HepG2 (cell line): ENCODE results near the gene SYAP1. TPM values are rescaled to one million over a fixed set of nuclear protein-coding genes. Genes with fewer than 3 reads are reported as not detected.
A peak's percentile ranks its signal among the peaks of the same experiment; 100 is the strongest.

Experiments used
- KAT8 ChIP-seq: IDR thresholded peaks from 2 replicates; pipeline ENCODE4 v1.6.1; 2016; ENCODE audit warnings: missing genetic modification reagents, missing compliant biosample characterization
- MAF1 ChIP-seq: sonication (generic); formaldehyde crosslinking; IDR thresholded peaks from 2 replicates; pipeline ENCODE4 v1.5.0; 2020; ENCODE audit warnings: missing genetic modification reagents, borderline replicate concordance
- ONECUT2 ChIP-seq: sonication (generic); formaldehyde crosslinking; IDR thresholded peaks from 2 replicates; pipeline ENCODE4 v1.4.0; 2020; ENCODE audit warnings: missing genetic modification reagents
- RARG ChIP-seq: sonication (generic); formaldehyde crosslinking; IDR thresholded peaks from 2 replicates; pipeline ENCODE4 v1.4.0; 2020; ENCODE audit warnings: low read depth, mild to moderate bottlenecking, missing genetic modification reagents
- RCOR2 ChIP-seq: IDR thresholded peaks from 2 replicates; pipeline ENCODE4 v1.6.1; 2016; ENCODE audit warnings: missing biosample characterization, missing genetic modification reagents
- RFXANK ChIP-seq: IDR thresholded peaks from 2 replicates; pipeline ENCODE4 v1.6.1; 2016
- RFXAP ChIP-seq: sonication (generic); formaldehyde crosslinking; IDR thresholded peaks from 2 replicates; pipeline ENCODE4 v1.4.0; 2020; ENCODE audit warnings: missing genetic modification reagents, borderline replicate concordance
- U2AF1 ChIP-seq: fragments of 200-400 bp; formaldehyde crosslinking; optimal IDR thresholded peaks from 2 replicates; pipeline ENCODE3; 2017; ENCODE audit warnings: mild to moderate bottlenecking, low read depth, low read length
- ZC3H13 ChIP-seq: sonication (generic); formaldehyde crosslinking; IDR thresholded peaks from 2 replicates; pipeline ENCODE4 v1.8.1; 2023; ENCODE audit warnings: mild to moderate bottlenecking, missing genetic modification reagents, moderate library complexity
- ZKSCAN5 ChIP-seq: sonication (generic); formaldehyde crosslinking; IDR thresholded peaks from 2 replicates; pipeline ENCODE4 v1.5.1; 2020; ENCODE audit warnings: mild to moderate bottlenecking, missing genetic modification reagents
- ZNF138 ChIP-seq: sonication (generic); formaldehyde crosslinking; IDR thresholded peaks from 2 replicates; pipeline ENCODE4 v1.5.0; 2020; ENCODE audit warnings: mild to moderate bottlenecking, low read depth, missing genetic modification reagents
- ZNF556 ChIP-seq: sonication (generic); formaldehyde crosslinking; IDR thresholded peaks from 2 replicates; pipeline ENCODE4 v1.4.0; 2020; ENCODE audit warnings: mild to moderate bottlenecking, missing genetic modification reagents, borderline replicate concordance
- ZNF605 ChIP-seq: sonication (generic); formaldehyde crosslinking; IDR thresholded peaks from 2 replicates; pipeline ENCODE4 v1.8.0; 2022; ENCODE audit warnings: mild to moderate bottlenecking, missing genetic modification reagents
- ZNF749 ChIP-seq: sonication (generic); formaldehyde crosslinking; IDR thresholded peaks from 2 replicates; pipeline ENCODE4 v1.8.0; 2022; ENCODE audit warnings: mild to moderate bottlenecking, missing genetic modification reagents, moderate library complexity, borderline replicate concordance
- ZSCAN9 ChIP-seq: IDR thresholded peaks from 2 replicates; pipeline ENCODE4 v1.6.1; 2016; ENCODE audit warnings: borderline replicate concordance
- polyA plus RNA-seq, 8 experiments: library from polyadenylated mRNA; depleted of rRNA in 3 of 8; stranded (reverse) in 7 of 8; unstranded in 1 of 8; fragments of >200 nt; fragmentation: Illumina TruSeq in 4 of 8; extraction: Trizol in 4 of 8; gene quantifications; 2 replicates each; pipeline versions ENCODE4 v1.2.1 to v1.2.3, GENCODE V29; 2011 to 2016; ENCODE audit warnings: low read depth in 4 of 8, missing spikeins in 1 of 8, mixed read lengths in 1 of 8; ENCODE audit not compliant: insufficient read depth in 1 of 8
- total RNA-seq, 5 experiments: library from RNA; depleted of rRNA; stranded (reverse); fragments of >200 nt; fragmentation: Illumina TruSeq; extraction: Trizol; gene quantifications; 2 replicates each; pipeline ENCODE4 v1.2.3, GENCODE V29; 2016; ENCODE audit warnings: low read depth in 1 of 5
- TF ChIP-seq, protein P1 (sequence below): sonication (generic); formaldehyde crosslinking; IDR thresholded peaks from 2 replicates; pipeline ENCODE4 v1.5.1; 2020; ENCODE audit warnings: mild to moderate bottlenecking, moderate library complexity, missing genetic modification reagents
- TF ChIP-seq, protein P2 (sequence below): sonication (generic); formaldehyde crosslinking; IDR thresholded peaks from 2 replicates; pipeline ENCODE4 v1.5.1; 2020; ENCODE audit warnings: missing genetic modification reagents, mild to moderate bottlenecking, borderline replicate concordance
- TF ChIP-seq, protein P3 (sequence below): sonication (generic); formaldehyde crosslinking; IDR thresholded peaks from 2 replicates; pipeline ENCODE4 v1.4.0; 2020; ENCODE audit warnings: missing genetic modification reagents
- TF ChIP-seq, protein P4 (sequence below): sonication (generic); formaldehyde crosslinking; IDR thresholded peaks from 2 replicates; pipeline ENCODE4 v1.5.1; 2020; ENCODE audit warnings: mild to moderate bottlenecking, missing genetic modification reagents, borderline replicate concordance
- TF ChIP-seq, protein P5 (sequence below): sonication (generic); formaldehyde crosslinking; IDR thresholded peaks from 2 replicates; pipeline ENCODE4 v1.8.0; 2022; ENCODE audit warnings: low read depth, missing genetic modification reagents
- TF ChIP-seq, protein P6 (sequence below): sonication (generic); formaldehyde crosslinking; IDR thresholded peaks from 2 replicates; pipeline ENCODE4 v1.4.0; 2020; ENCODE audit warnings: missing genetic modification reagents

Gene SYAP1
- total and polyA plus RNA-seq, 2 of the 13 experiments (the other 11 are each of a cell fraction or from before 2014, with no cell fraction given), result 4.9 to 18.5 TPM

DNA sequence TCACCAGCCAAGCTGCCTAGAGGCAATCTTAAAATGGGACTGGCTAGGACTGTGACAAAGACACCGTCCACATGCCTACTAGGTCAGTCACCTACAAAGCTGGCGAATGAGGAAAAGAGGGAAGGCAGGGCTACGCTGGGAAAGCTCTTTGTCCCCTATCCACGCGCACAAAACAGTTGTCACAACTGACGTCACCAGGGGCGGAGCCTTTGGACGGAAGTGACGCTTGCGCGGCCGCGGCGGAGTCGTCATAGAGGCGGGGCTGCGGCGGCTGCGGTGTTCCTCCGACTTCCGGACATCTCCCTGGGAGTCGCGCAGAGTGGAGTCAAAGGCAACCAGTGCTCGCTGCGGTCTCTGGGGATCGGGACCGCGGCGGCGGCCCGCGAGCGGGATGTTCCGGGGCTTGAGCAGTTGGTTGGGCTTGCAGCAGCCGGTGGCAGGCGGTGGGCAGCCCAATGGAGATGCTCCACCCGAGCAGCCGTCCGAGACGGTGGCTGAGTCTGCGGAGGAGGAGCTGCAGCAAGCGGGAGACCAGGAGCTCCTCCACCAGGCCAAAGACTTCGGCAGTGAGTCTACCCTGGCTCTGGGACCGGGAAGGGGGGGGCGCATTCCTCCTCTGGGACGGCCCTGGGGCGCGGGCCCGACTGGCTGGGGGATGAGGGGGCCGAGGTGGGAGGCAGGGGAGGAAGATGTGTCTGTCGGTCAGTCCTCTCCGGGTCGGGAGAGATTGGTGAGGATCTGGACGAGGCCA lies at the start of gene SYAP1 (continued):
- TF ChIP-seq, protein P1, sequence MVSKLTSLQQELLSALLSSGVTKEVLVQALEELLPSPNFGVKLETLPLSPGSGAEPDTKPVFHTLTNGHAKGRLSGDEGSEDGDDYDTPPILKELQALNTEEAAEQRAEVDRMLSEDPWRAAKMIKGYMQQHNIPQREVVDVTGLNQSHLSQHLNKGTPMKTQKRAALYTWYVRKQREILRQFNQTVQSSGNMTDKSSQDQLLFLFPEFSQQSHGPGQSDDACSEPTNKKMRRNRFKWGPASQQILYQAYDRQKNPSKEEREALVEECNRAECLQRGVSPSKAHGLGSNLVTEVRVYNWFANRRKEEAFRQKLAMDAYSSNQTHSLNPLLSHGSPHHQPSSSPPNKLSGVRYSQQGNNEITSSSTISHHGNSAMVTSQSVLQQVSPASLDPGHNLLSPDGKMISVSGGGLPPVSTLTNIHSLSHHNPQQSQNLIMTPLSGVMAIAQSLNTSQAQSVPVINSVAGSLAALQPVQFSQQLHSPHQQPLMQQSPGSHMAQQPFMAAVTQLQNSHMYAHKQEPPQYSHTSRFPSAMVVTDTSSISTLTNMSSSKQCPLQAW, result peak; percentile 79
- 0 out of 2 replicates have a peak, but pooled peaks have one; percentile 24 for TF ChIP-seq RFXAP (CRISPR knock-in tag)
- TF ChIP-seq, protein P2, sequence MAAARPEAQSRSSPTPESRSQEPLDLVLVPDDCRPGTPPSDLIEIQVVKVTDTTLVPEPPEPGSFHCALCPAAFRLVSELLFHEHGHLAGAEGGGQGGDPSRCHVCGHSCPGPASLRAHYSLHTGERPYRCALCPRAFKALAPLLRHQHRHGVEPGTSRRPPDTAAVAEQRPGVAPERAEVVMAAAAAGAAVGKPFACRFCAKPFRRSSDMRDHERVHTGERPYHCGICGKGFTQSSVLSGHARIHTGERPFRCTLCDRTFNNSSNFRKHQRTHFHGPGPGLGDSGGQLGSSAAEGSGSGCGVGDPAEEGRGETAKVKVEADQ, result peak; percentile 53
- peak; percentile 80 for TF ChIP-seq ZNF605
- TF ChIP-seq KAT8 (CRISPR knock-in tag), result peak; percentile 92
- TF ChIP-seq ZNF556 (CRISPR knock-in tag), result peak; percentile 30; the same call in 1 of the 2 replicates
- TF ChIP-seq RARG (CRISPR knock-in tag), result no peak
- TF ChIP-seq U2AF1, result no peak
- no peak for TF ChIP-seq RCOR2 (CRISPR knock-in tag)
- TF ChIP-seq ZNF749 (CRISPR knock-in tag), result no peak
- TF ChIP-seq RFXANK (CRISPR knock-in tag), result no peak
- TF ChIP-seq, protein P3, sequence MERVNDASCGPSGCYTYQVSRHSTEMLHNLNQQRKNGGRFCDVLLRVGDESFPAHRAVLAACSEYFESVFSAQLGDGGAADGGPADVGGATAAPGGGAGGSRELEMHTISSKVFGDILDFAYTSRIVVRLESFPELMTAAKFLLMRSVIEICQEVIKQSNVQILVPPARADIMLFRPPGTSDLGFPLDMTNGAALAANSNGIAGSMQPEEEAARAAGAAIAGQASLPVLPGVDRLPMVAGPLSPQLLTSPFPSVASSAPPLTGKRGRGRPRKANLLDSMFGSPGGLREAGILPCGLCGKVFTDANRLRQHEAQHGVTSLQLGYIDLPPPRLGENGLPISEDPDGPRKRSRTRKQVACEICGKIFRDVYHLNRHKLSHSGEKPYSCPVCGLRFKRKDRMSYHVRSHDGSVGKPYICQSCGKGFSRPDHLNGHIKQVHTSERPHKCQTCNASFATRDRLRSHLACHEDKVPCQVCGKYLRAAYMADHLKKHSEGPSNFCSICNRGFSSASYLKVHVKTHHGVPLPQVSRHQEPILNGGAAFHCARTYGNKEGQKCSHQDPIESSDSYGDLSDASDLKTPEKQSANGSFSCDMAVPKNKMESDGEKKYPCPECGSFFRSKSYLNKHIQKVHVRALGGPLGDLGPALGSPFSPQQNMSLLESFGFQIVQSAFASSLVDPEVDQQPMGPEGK (CRISPR knock-in tag), result 0 out of 2 replicates have a peak, but pooled peaks have one; percentile 25
- TF ChIP-seq, protein P4, sequence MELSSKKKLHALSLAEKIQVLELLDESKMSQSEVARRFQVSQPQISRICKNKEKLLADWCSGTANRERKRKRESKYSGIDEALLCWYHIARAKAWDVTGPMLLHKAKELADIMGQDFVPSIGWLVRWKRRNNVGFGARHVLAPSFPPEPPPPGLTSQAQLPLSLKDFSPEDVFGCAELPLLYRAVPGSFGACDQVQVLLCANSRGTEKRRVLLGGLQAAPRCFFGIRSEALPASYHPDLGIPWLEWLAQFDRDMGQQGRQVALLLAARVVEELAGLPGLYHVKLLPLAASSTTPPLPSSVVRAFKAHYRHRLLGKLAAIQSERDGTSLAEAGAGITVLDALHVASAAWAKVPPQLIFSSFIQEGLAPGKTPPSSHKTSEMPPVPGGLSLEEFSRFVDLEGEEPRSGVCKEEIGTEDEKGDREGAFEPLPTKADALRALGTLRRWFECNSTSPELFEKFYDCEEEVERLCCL (CRISPR knock-in tag), result no peak
- TF ChIP-seq ONECUT2 (CRISPR knock-in tag), result no peak
- 0 out of 2 replicates have a peak, but pooled peaks have one; percentile 31 for TF ChIP-seq ZC3H13 (CRISPR knock-in tag)
- TF ChIP-seq, protein P5, sequence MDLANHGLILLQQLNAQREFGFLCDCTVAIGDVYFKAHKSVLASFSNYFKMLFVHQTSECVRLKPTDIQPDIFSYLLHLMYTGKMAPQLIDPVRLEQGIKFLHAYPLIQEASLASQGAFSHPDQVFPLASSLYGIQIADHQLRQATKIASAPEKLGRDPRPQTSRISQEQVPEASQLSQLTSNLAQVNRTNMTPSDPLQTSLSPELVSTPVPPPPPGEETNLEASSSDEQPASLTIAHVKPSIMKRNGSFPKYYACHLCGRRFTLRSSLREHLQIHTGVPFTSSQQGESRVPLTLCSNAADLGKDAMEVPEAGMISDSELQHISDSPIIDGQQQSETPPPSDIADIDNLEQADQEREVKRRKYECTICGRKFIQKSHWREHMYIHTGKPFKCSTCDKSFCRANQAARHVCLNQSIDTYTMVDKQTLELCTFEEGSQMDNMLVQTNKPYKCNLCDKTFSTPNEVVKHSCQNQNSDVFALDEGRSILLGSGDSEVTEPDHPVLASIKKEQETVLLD (CRISPR knock-in tag), result 0 out of 2 replicates have a peak, but pooled peaks have one; percentile 62
- TF ChIP-seq ZKSCAN5, result no peak
- TF ChIP-seq, protein P6, sequence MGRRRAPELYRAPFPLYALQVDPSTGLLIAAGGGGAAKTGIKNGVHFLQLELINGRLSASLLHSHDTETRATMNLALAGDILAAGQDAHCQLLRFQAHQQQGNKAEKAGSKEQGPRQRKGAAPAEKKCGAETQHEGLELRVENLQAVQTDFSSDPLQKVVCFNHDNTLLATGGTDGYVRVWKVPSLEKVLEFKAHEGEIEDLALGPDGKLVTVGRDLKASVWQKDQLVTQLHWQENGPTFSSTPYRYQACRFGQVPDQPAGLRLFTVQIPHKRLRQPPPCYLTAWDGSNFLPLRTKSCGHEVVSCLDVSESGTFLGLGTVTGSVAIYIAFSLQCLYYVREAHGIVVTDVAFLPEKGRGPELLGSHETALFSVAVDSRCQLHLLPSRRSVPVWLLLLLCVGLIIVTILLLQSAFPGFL (CRISPR knock-in tag), result no peak
- TF ChIP-seq MAF1 (CRISPR knock-in tag), result no peak
- no peak for TF ChIP-seq ZNF138 (CRISPR knock-in tag)
- TF ChIP-seq ZSCAN9 (CRISPR knock-in tag), result no peak
